Pancreas (tissue), 10 donors: ENCODE data around the gene PLPPR3. TPM values are rescaled to one million over a fixed set of nuclear protein-coding genes. Genes with fewer than 3 reads are reported as not detected.
A peak's percentile ranks its signal among the peaks of the same experiment; 100 is the strongest.

Experiments used
- ATAC-seq, 4 donors: fragments of 200-7000 bp; cut with Tn5 transposase; one replicate each; pipeline versions ENCODE4 v1.8.0 to v1.9.1; 2020; ENCODE audit warnings: mild to moderate bottlenecking in 4 of 4, moderate library complexity in 4 of 4
- DNase-seq, 6 donors: peaks; one replicate each; pipeline ENCODE4 v3.0.0-alpha.2; 2020
- FAIRE-seq: peaks from 2 replicates; lab custom pipeline; 2012; peaks lifted over from hg19 to GRCh38; lab: Jason Lieb, UNC
- H3K27ac ChIP-seq, 4 donors: fragments of 200-600 bp; sonication (generic); 1 replicate in 3 of 4; 2 replicates in 1 of 4; pipeline versions ENCODE4 v1.5.0 to v1.8.0; 2020
- H3K27me3 ChIP-seq, 4 donors: fragments of 200-600 bp; one replicate each; pipeline ENCODE4 v1.8.0; 2021
- H3K36me3 ChIP-seq, 3 donors: fragments of 200-600 bp; sonication (generic) in 1 of 3; one replicate each; pipeline versions ENCODE4 v1.5.0 to v1.8.0; 2020 to 2021
- H3K4me1 ChIP-seq, 3 donors: fragments of 200-600 bp; one replicate each; pipeline ENCODE4 v1.8.0; 2021
- H3K4me3 ChIP-seq, 4 donors: fragments of 200-600 bp; sonication (generic) in 2 of 4; one replicate each; pipeline versions ENCODE4 v1.5.0 to v1.8.0; 2020 to 2021
- H3K9me3 ChIP-seq, 4 donors: fragments of 200-600 bp; one replicate each; pipeline ENCODE4 v1.8.0; 2021
- whole genome bisulfite sequencing, 2 donors: extraction: QIAGEN DNeasy Blood & Tissue Kit; methylation state at CpG; one replicate each; pipeline ENCODE4 v1.1.7; 2013; 5-methylcytosine and 5-hydroxymethylcytosine counted together
- intact Hi-C, 3 donors: fragments of 100-400 bp; cut with DNase I; formaldehyde crosslinking; loops; one replicate each; pipeline versions ENCODE4 v1.11.1 to v1.14.2; 2022
- polyA plus RNA-seq, 2 donors: library from polyadenylated mRNA; stranded (reverse); fragments of 200-250 nt; gene quantifications; one replicate each; pipeline ENCODE4 v1.2.3, GENCODE V29; 2013
- total RNA-seq, 6 donors: library from RNA; stranded (reverse); fragmentation: NEBNext Ultra II Directional in 4 of 6; extraction: Animal tissue kit (Norgen Biotek cat#: 25700) in 4 of 6; gene quantifications; one replicate each; pipeline versions ENCODE4 v1.2.1 to v1.2.4, GENCODE V29; 2021 to 2023
- TF ChIP-seq, protein P1 (sequence below), 4 donors: fragments of 200-600 bp; sonication (generic) in 3 of 4; IDR thresholded peaks; one replicate each; pipeline versions ENCODE4 v1.5.0 to v1.8.0; 2021; ENCODE audit warnings: antibody characterized with exemption in 4 of 4
- donor health status: healthy with polysubstance abuse.
- donor health status: DM: no; HTN: no; CAD: no; lungs with moderate emphysema.
- donor health status: DM: no; HTN: no; CAD: no.
- donor health status: control.
- donor health status: control.
- donor health status: Bipolar disorder and iron deficiency.
- donor health status: DM: yes; HTN: yes; CAD: no.
- donor health status: DM: no; HTN: no; CAD: no.
- donor health status: DM: no; HTN: no; CAD: no.
- donor health status: DM: yes; HTN: yes; CAD: no.

The PLPPR3 gene
- total and polyA plus RNA-seq, 8 donors = 0.05 to 0.38 TPM; not detected in 6

DNA sequence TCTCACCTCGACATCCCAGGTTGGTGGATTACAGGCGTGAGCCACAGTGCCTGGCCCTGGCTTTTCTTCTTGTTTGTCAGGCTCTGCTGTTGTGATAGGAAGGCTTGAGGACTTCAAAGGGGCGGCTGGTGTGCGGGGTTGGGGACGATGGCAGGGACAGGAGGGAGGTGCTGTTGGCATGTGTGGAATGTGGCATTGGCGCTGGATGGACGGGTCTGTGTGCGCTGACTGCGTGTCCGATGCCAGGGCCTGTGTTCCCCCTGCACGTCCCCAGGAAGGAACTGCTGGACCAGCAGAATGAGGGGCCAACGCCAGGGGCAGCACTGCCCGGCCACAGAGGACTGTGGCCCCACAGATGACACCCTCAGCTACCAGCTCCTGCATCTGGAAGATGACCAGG, 37.2 kb downstream of the PLPPR3 start:
- DNase-seq (peak in 3 of 6 donors; percentile 50 to 75 (median 58)), ATAC-seq (peak in 3 of 4 donors; percentile 43 to 62 (median 48)), FAIRE-seq (no peak)
- WGBS, 2 donors = 42 to 49% methylated on average over 13 of the region's 13 CpGs
- H3K4me3 ChIP-seq = peak overlapping the region in 3 of 4 donors; percentile 10 to 37 (median 25)
- H3K4me1 ChIP-seq = no peaks in the 10 kb centered on the region
- intact Hi-C loops = no loop called here
- no peaks in the 10 kb centered on the region for H3K9me3 ChIP-seq
- peak overlapping the region in 2 of 4 donors; percentile 56 to 57 for H3K27ac ChIP-seq
- TF ChIP-seq, protein P1, sequence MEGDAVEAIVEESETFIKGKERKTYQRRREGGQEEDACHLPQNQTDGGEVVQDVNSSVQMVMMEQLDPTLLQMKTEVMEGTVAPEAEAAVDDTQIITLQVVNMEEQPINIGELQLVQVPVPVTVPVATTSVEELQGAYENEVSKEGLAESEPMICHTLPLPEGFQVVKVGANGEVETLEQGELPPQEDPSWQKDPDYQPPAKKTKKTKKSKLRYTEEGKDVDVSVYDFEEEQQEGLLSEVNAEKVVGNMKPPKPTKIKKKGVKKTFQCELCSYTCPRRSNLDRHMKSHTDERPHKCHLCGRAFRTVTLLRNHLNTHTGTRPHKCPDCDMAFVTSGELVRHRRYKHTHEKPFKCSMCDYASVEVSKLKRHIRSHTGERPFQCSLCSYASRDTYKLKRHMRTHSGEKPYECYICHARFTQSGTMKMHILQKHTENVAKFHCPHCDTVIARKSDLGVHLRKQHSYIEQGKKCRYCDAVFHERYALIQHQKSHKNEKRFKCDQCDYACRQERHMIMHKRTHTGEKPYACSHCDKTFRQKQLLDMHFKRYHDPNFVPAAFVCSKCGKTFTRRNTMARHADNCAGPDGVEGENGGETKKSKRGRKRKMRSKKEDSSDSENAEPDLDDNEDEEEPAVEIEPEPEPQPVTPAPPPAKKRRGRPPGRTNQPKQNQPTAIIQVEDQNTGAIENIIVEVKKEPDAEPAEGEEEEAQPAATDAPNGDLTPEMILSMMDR (IDR thresholded peaks at IDR 0.05) = no peak
- H3K27me3 ChIP-seq = no peaks in the 10 kb centered on the region
- H3K36me3 ChIP-seq = no peaks in the 10 kb centered on the region

- no peaks in the 10 kb centered on the region for H3K4me1 ChIP-seq
- peak overlapping the region; percentile 56 to 85 (median 67) for H3K27ac ChIP-seq
- DNase-seq (peak in 1 of 6 donors; percentile 13), FAIRE-seq (no peak), ATAC-seq (peak; percentile 37 to 48 (median 42))
- intact Hi-C loops = no loop called here
- no peaks in the 10 kb centered on the region for H3K9me3 ChIP-seq
- H3K36me3 ChIP-seq = no peaks in the 10 kb centered on the region
- H3K4me3 ChIP-seq = peak overlapping the region in 3 of 4 donors; percentile 8 to 37 (median 25)
- no peaks in the 10 kb centered on the region for H3K27me3 ChIP-seq
- TF ChIP-seq, protein P1 (IDR thresholded peaks at IDR 0.05) = no peak
- 40 to 44% methylated on average over 30 of the region's 30 CpGs for WGBS, 2 donors
These were observed 38.7 kb downstream of the PLPPR3 start for GRCh38 chr19:782878-783668.

DNA sequence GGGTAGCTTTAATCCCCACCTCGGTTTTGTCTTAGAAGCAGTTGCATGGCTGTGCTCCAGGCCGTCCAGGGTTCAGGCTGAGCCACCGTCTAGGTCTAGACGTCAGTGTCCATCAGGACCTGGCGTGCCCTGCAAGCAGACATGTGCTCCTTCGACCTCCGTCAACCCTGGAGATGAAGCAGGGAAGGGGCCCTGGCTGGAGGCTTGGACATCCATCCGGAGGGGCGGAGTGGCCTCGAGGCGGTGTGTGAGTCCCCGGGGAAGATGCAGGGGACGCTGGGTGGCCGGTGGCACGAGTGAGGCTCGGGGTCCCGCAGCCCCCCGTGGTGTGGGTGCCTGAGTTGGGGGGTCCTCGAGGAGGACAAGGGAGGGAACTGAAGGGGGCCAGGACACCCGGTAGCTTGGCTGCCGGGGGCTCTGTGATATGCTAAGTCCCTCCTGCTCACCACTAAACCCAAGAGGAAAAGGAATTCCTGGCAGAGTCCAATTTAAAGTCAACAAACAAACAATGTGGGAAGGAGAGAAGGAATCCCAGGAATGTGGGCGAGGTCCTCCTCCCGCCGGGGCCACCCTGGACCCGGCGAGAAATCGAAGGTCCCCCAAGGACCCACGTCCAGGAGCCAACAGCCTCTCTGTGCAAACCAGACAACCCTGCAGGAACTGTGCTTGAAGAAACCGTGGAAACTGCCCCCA, 39.4 kb downstream of the PLPPR3 start:
- TF ChIP-seq, protein P1 (IDR thresholded peaks at IDR 0.05) = no peak
- ATAC-seq = peak; percentile 49 to 84 (median 78)
- Histone ChIP-seq H3K4me1 (no peaks in the 10 kb centered on the region), H3K4me3 (peak overlapping the region in 2 of 4 donors; percentile 25 to 37), H3K36me3 (no peaks in the 10 kb centered on the region), H3K27me3 (no peaks in the 10 kb centered on the region), H3K27ac (peak overlapping the region; percentile 56 to 85 (median 67)), H3K9me3 (no peaks in the 10 kb centered on the region)
- DNase-seq = peak in 3 of 6 donors; percentile 57 to 72 (median 58)
- 20% methylated on average over 29 of the region's 29 CpGs for WGBS, 2 donors
- no peak for FAIRE-seq
- intact Hi-C loops = no loop called here

DNA sequence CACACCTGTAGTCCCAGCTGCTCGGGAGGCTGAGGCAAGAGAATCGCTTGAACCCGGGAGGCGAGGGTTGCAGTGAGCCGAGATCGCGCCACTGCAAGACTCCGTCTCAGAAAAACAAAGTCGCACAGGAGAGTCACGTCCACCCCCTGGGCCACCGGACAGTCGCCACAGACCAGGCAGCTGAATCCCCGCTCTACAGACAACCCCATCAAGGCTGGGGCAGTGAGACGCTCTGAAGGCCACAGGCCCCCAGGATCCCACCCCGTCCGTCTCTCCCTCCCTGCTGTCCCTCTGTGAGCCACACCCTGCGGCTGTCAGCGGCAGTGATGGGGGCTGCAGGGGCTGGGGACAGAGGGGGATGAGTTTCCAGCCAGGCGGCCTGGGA, 40.0 kb downstream of the PLPPR3 start:
- Histone ChIP-seq H3K36me3 (no peaks in the 10 kb centered on the region), H3K27ac (peak overlapping the region; percentile 22 to 85 (median 66)), H3K4me3 (peak overlapping the region in 2 of 4 donors; percentile 25 to 37), H3K4me1 (no peaks in the 10 kb centered on the region), H3K9me3 (no peaks in the 10 kb centered on the region), H3K27me3 (no peaks in the 10 kb centered on the region)
- FAIRE-seq (no peak), ATAC-seq (no peak), DNase-seq (no peak)
- 73% methylated on average over 18 to 19 of the region's 19 CpGs for WGBS, 2 donors
- intact Hi-C loops = no loop called here
- TF ChIP-seq, protein P1 (IDR thresholded peaks at IDR 0.05) = no peak
